Astrocyte of the hippocampus (primary cell): Measurements from ENCODE around the gene TECRL.

Source experiments
- DNase-seq: peaks from one replicate; pipeline ENCODE4 v3.0.0; 2011; ENCODE audit warnings: low read depth, low spot score

Gene TECRL

DNA sequence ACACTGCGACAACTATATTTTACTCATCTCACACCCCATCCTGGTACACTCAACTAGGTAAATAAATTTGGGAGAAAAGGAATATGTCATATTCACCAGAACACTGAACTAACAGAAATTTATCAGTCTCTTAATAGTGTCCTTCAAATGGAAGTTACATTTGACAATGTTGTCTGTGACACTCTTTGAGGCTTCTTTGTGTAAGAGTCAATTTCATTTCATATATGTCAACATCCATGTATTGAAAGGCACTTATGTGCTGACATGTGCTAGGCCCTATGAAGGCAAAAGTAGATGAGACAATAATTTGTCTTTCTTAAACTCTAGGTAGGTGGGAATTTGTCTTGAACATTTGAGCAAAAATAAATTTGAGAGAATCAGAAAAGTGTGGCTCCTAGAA, 82.0 kb downstream of the TECRL start:
- DNase-seq = no peak

DNA sequence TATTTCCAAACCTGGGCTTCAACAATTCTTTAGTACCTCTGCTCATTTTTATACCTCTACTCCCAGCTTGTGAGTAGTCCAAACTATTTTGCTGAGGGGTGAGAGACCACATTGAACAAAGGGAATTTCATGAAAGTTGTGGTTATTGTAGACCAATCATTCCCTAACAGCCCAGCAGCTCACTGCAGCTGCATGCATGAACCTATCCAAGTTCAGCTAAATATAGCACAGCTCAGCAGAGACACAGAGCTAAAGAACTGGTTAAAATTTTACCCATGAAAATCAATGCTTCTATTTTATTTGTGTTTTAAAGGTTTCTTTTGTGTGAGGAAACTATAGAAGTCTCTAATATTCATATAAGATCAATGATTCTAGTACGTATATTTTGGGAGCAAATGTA, 82.7 kb downstream of the TECRL start:
- no peak for DNase-seq

DNA sequence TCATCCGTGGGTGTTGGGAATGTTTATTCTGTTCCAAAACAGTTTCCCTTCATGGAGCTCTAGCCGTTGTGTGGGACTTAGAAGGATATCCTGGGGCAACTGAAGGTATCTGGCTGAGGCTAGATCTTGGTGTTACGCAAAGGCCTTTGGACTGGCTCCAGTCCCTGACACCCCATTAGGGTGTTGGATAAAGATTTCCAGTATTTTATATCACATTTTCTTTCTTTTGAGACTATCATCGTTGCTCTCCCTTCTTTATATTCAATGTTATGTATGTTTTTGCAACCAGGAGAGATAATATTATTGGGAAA, 103.0 kb downstream of the TECRL start:
- DNase-seq = no peak

DNA sequence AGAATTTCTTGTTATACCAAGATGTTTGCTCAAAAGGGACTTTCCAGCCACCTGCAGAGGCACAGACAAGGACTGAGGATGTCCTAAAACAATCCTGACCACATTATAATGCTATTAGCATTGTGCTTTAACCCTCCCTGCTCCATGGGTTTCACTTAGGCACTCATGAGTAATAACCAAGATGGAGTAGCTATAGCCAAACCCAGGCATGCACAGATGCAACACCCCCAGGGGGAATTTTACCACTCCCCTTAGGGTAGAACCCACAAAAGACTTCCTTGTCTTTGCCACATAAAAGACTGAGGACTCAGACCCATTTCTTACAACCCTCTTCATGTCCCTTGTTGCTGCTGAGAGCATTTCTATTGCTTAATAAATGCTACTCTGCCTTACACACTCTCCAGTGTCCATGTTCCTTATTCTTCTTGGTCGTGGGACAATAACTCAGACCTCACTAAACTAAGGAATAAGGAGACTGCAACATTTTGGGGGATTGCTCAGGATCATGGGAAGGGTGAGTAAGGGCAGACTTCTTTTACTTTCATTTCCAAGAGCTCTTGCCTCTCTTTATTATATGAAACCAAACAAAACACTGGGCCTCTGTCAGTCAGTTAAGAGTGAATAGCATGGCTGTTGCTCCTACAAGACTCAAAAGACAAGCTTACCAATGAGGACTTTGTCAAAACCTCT, 103.5 kb downstream of the TECRL start:
- no peak for DNase-seq

- no peak for DNase-seq
Measured at GRCh38 chr4:64272432-64272831, 136.8 kb downstream of the TECRL start.

DNA sequence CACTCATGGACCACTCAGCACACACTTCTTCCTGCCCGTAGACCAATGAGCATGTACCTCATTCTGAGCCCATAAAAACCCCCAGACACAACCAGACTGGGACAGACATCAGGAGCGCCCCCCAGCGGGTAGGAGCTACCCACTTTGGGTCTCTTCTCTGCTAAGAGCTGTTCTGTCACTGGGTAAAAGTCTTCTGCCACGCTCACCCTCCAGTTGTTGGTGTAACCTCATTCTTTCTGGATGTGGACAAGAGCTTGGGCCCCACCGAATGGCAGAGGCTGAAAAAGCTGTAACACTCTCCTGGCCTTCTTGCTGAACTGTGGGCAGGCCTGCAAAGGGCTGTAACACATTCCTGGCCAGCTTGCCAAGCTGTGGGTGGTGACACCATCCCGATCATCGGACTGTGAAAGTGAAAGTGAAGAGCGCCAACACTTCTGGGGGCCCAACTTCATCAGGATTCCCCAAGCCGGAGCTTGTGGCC, 137.6 kb downstream of the TECRL start:
- DNase-seq = peak; percentile 41

GRCh38 chr4:64266669-64267068, 142.6 kb downstream of the TECRL start:
- DNase-seq = no peak

- no peak for DNase-seq
Measured at GRCh38 chr4:64266263-64266662, 143.0 kb downstream of the TECRL start.

DNA sequence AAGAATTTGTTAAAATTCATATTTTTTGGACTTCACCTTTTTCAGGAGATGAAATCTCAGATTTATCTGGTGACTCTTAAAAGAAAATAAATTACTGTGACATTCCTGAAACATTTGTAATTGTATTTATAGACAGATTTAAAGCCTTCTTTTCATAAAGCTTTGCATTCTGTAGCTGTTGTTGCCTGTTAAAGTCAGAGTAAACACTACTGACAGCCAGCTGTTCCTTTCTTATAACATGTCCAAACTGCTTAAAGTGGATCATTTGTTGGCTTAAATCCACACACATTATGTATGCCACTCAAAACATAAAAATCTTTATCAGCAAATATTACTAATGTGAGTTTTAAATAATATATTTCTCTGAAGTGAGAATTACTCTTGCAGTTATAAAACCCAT, 157.5 kb downstream of the TECRL start:
- DNase-seq = no peak

- DNase-seq = no peak
Measured at GRCh38 chr4:64250488-64250887, 158.8 kb downstream of the TECRL start.

- no peak for DNase-seq
Measured at GRCh38 chr4:64250061-64250460, 159.2 kb downstream of the TECRL start.

GRCh38 chr4:64248186-64248585, 161.1 kb downstream of the TECRL start:
- no peak for DNase-seq

- DNase-seq = peak; percentile 13
Measured at GRCh38 chr4:64230709-64231310, 178.4 kb downstream of the TECRL start.
